ENCODE data around the gene ACTN2. TPM values are rescaled to one million over a fixed set of nuclear protein-coding genes. Genes with fewer than 3 reads are reported as not detected.
A peak's percentile ranks its signal among the peaks of the same experiment; 100 is the strongest.

Gene ACTN2
- total RNA-seq, 1 donor from 2014 or later, result 2,454 TPM

GRCh38 chr1:236736761-236737160 lies 50.5 kb downstream of the ACTN2 start:
- TF ChIP-seq CTCF (IDR thresholded peaks at IDR 0.05; ENCODE audit: borderline replicate concordance), result no peak
- no peaks in the 10 kb centered on the region for H3K9me3 ChIP-seq (replicated peaks)
- peaks cover 45% of the 10 kb centered on the region for H3K4me1 ChIP-seq
- no peak overlapping the region for H3K4me3 ChIP-seq
- H3K36me3 ChIP-seq, result peaks cover 95% of the 10 kb centered on the region
- no peak overlapping the region for H3K27ac ChIP-seq (replicated peaks)
- intact Hi-C loops (cut with micrococcal nuclease), result no loop called here
- no peaks in the 10 kb centered on the region for H3K27me3 ChIP-seq (ENCODE audit: low read depth)
- no peak for DNase-seq

DNA sequence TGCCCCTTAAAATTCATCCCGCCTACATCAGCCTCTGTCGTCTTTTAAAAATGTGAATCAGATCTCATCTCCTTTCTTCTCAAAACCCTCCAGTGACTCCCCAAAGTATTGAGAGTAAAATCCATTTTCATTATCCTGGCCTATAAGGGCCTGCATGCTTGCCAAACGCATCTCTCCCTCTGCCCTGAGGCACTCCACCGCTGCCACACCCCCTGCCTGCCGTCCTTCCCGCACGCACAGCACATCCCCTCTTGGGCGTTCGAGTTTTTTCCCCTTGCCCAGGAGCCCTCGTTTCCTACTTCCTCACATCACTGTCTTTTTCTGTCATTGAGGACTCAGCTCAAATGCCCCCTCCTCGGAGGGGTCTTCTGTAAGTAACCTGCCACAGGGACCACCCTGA lies 55.5 kb downstream of the ACTN2 start:
- Histone ChIP-seq H3K27me3 (ENCODE audit: low read depth) (no peaks in the 10 kb centered on the region), H3K4me3 (no peak overlapping the region), H3K9me3 (replicated peaks) (no peaks in the 10 kb centered on the region), H3K36me3 (peaks cover 83% of the 10 kb centered on the region), H3K27ac (replicated peaks) (peak overlapping the region; percentile 27), H3K4me1 (peaks cover 68% of the 10 kb centered on the region)
- intact Hi-C loops (cut with micrococcal nuclease), result no loop called here
- no peak for DNase-seq
- TF ChIP-seq CTCF (IDR thresholded peaks at IDR 0.05; ENCODE audit: borderline replicate concordance), result no peak

- TF ChIP-seq CTCF (IDR thresholded peaks at IDR 0.05; ENCODE audit: borderline replicate concordance), result no peak
- Histone ChIP-seq H3K27ac (replicated peaks) (peak overlapping the region; percentile 27), H3K27me3 (ENCODE audit: low read depth) (no peaks in the 10 kb centered on the region), H3K36me3 (peaks cover 77% of the 10 kb centered on the region), H3K4me3 (no peak overlapping the region), H3K4me1 (peaks cover 76% of the 10 kb centered on the region), H3K9me3 (replicated peaks) (no peaks in the 10 kb centered on the region)
- no peak for DNase-seq
- intact Hi-C loops (cut with micrococcal nuclease), result no loop called here
Observed at GRCh38 chr1:236742421-236743160, 56.3 kb downstream of the ACTN2 start.

- no peak overlapping the region for H3K4me3 ChIP-seq
- intact Hi-C loops (cut with micrococcal nuclease), result no loop called here
- peak overlapping the region; percentile 74 for H3K27ac ChIP-seq (replicated peaks)
- no peak for TF ChIP-seq CTCF (IDR thresholded peaks at IDR 0.05; ENCODE audit: borderline replicate concordance)
- peaks cover 80% of the 10 kb centered on the region for H3K36me3 ChIP-seq
- H3K4me1 ChIP-seq, result peaks cover 84% of the 10 kb centered on the region
- no peak for DNase-seq
- no peaks in the 10 kb centered on the region for H3K27me3 ChIP-seq (ENCODE audit: low read depth)
- no peaks in the 10 kb centered on the region for H3K9me3 ChIP-seq (replicated peaks)
Observed at GRCh38 chr1:236744533-236744932, 58.2 kb downstream of the ACTN2 start.

- peaks cover 76% of the 10 kb centered on the region for H3K36me3 ChIP-seq
- intact Hi-C loops (cut with micrococcal nuclease), result no loop called here
Observed at GRCh38 chr1:236746785-236747184, 60.5 kb downstream of the ACTN2 start.

More at GRCh38 chr1:236746785-236747184, 60.5 kb downstream of the ACTN2 start:
- no peak for TF ChIP-seq CTCF (IDR thresholded peaks at IDR 0.05; ENCODE audit: borderline replicate concordance)
- no peak for DNase-seq
- Histone ChIP-seq H3K4me3 (no peak overlapping the region), H3K4me1 (peaks cover 87% of the 10 kb centered on the region), H3K27ac (replicated peaks) (peak overlapping the region; percentile 74), H3K27me3 (ENCODE audit: low read depth) (no peaks in the 10 kb centered on the region), H3K9me3 (replicated peaks) (no peaks in the 10 kb centered on the region)

Measured in left ventricle myocardium inferior (tissue), 1 donor.